Tibial artery (tissue), 4 donors: Measurements from ENCODE around the gene TEX50.
"Not testable (repeated sequence)": the region's sequence is repeated elsewhere in the genome, so short reads cannot be mapped to it uniquely, and the experiment has no call there.

Source experiments
- DNase-seq, 2 donors: peaks; one replicate each; pipeline ENCODE4 v3.0.0-alpha.2; 2019
- H3K27ac ChIP-seq, 2 donors: fragments of 200-600 bp; sonication (generic) in 1 of 2; 1 replicate in 1 of 2; 2 replicates in 1 of 2; pipeline ENCODE4 v1.5.1; 2018 to 2019; ENCODE audit warnings: mild to moderate bottlenecking in 1 of 2
- H3K27me3 ChIP-seq, 2 donors: fragments of 200-600 bp; sonication (generic) in 1 of 2; one replicate each; pipeline versions ENCODE4 v1.5.1 to v1.6.0; 2016 to 2019
- H3K36me3 ChIP-seq, 3 donors: fragments of 200-600 bp; sonication (generic) in 2 of 3; one replicate each; pipeline ENCODE4 v1.5.1; 2016 to 2019; ENCODE audit warnings: mild to moderate bottlenecking in 2 of 3
- H3K4me1 ChIP-seq, 4 donors: fragments of 200-600 bp; sonication (generic) in 2 of 4; 1 replicate in 3 of 4; 2 replicates in 1 of 4; pipeline ENCODE4 v1.5.1; 2016 to 2019
- H3K4me3 ChIP-seq, 2 donors: fragments of 200-600 bp; sonication (generic) in 1 of 2; 1 replicate in 1 of 2; 2 replicates in 1 of 2; pipeline ENCODE4 v1.5.1; 2018 to 2019; ENCODE audit warnings: mild to moderate bottlenecking in 2 of 2
- H3K9me3 ChIP-seq, 3 donors: fragments of 200-600 bp; sonication (generic) in 1 of 3; one replicate each; pipeline ENCODE4 v1.5.1; 2016 to 2019
- intact Hi-C: fragments of 100-400 bp; cut with DNase I; formaldehyde crosslinking; loops from one replicate; pipeline ENCODE4 v1.15.0; 2023; ENCODE audit warnings: low total_unique reads
- TF ChIP-seq, protein P1 (sequence below), 2 experiments: fragments of 200-600 bp in 1 of 2; fragments of 450-650 bp in 1 of 2; IDR thresholded peaks; one replicate each; pipeline ENCODE4 v1.5.1; 2017 to 2019; ENCODE audit warnings: antibody characterized with exemption in 2 of 2, mild to moderate bottlenecking in 1 of 2, moderate library complexity in 1 of 2

The TEX50 gene

DNA sequence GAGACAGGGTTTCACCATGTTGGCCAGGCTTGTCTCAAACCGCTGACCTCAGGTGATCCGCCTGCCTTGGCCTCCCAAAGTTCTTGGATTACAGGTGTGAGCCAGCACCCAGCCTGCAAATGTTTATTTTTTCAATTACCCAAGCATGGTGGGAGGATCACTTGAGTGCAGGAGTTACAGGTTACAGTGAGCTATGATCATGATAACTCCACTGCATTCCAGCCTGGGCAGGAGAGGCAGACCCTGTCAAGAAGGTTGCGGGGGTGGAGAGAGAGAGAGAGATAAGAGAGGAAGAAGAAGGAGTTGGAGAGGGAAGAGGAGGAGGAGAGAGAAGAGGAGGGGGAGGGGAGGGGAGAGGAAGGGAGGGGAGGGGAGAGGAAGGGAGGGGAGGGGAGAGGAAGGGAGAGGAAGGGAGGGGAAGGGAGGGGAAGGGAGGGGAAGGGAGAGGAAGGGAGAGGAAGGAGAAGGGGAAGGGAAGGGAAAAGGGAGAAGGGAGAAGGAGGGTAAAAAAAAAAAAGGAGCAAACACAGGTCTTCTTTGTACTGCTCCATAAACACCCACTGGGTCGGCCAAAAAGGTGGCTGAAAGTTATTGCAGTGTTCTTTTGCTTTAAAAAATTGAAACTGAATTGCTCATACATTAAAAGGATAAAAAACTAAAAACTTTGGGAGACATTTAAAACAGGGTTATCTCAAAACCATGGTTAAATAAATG, 26.5 kb upstream of the TEX50 start:
- H3K27ac ChIP-seq: no peak overlapping the region
- H3K4me3 ChIP-seq: no peak overlapping the region
- no peaks in the 10 kb centered on the region for H3K27me3 ChIP-seq
- no peaks in the 10 kb centered on the region for H3K4me1 ChIP-seq
- TF ChIP-seq, protein P1, sequence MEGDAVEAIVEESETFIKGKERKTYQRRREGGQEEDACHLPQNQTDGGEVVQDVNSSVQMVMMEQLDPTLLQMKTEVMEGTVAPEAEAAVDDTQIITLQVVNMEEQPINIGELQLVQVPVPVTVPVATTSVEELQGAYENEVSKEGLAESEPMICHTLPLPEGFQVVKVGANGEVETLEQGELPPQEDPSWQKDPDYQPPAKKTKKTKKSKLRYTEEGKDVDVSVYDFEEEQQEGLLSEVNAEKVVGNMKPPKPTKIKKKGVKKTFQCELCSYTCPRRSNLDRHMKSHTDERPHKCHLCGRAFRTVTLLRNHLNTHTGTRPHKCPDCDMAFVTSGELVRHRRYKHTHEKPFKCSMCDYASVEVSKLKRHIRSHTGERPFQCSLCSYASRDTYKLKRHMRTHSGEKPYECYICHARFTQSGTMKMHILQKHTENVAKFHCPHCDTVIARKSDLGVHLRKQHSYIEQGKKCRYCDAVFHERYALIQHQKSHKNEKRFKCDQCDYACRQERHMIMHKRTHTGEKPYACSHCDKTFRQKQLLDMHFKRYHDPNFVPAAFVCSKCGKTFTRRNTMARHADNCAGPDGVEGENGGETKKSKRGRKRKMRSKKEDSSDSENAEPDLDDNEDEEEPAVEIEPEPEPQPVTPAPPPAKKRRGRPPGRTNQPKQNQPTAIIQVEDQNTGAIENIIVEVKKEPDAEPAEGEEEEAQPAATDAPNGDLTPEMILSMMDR (IDR thresholded peaks at IDR 0.05): no peak
- H3K9me3 ChIP-seq: no peaks in the 10 kb centered on the region
- intact Hi-C loops: no loop called here
- no peaks in the 10 kb centered on the region for H3K36me3 ChIP-seq
- DNase-seq: no peak

DNA sequence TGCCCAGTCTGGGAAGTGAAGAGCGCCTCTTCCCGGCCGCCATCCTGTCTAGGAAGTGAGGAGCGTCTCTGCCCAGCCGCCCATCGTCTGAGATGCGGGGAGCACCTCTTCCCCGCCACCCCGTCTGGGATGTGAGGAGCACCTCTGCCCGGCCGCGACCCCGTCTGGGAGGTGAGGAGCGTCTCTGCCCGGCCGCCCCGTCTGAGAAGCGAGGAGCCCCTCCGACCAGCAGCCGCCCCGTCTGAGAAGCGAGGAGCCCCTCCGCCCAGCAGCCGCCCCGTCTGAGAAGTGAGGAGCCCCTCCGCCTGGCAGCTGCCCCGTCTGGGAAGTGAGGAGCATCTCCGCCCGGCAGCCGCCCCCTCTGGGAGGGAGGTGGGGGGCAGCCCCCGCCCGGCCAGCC, 22.1 kb upstream of the TEX50 start:
- H3K4me1 ChIP-seq, H3K9me3 ChIP-seq, intact Hi-C loops, H3K27me3 ChIP-seq, H3K27ac ChIP-seq, H3K4me3 ChIP-seq, DNase-seq, H3K36me3 ChIP-seq: not testable (repeated sequence)

DNA sequence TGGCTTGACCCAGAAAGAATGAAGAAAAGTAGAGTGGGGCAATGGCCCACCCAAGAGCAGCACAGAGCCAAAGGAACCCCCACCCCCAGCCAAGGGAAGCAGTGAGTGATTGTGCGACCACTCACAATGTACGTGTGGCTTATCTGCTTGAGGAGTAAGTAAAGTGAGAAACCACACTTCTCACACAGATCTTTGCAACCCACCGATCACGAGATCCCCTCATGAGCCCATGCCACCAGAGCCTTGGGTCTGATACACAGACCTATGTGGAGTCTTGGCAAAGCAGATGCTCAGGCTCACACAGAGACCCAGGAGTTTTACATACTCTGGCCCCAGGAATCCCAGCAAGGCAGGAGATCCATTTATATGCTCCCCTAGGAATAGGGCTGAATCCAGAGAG, 18.3 kb upstream of the TEX50 start:
- H3K4me1 ChIP-seq: no peaks in the 10 kb centered on the region
- intact Hi-C loops: no loop called here
- DNase-seq: no peak
- no peaks in the 10 kb centered on the region for H3K36me3 ChIP-seq
- no peaks in the 10 kb centered on the region for H3K27me3 ChIP-seq
- TF ChIP-seq, protein P1 (IDR thresholded peaks at IDR 0.05): no peak
- H3K27ac ChIP-seq: no peak overlapping the region
- no peak overlapping the region for H3K4me3 ChIP-seq
- peaks cover 2 to 19% (median 19%) of the 10 kb centered on the region in 3 donors for H3K9me3 ChIP-seq

- Histone ChIP-seq H3K36me3 (no peaks in the 10 kb centered on the region), H3K27ac (no peak overlapping the region), H3K4me3 (no peak overlapping the region), H3K9me3 (no peaks in the 10 kb centered on the region), H3K4me1 (no peaks in the 10 kb centered on the region), H3K27me3 (no peaks in the 10 kb centered on the region)
- no peak for DNase-seq
- TF ChIP-seq, protein P1 (IDR thresholded peaks at IDR 0.05): no peak
- intact Hi-C loops: no loop called here
These were observed 7.9 kb upstream of the TEX50 start for GRCh38 chr1:173627269-173627668.

GRCh38 chr1:173628888-173629287, 6.2 kb upstream of the TEX50 start:
- Histone ChIP-seq H3K27me3 (no peaks in the 10 kb centered on the region), H3K4me1 (no peaks in the 10 kb centered on the region), H3K4me3 (no peak overlapping the region), H3K27ac (no peak overlapping the region), H3K9me3 (no peaks in the 10 kb centered on the region), H3K36me3 (no peaks in the 10 kb centered on the region)
- DNase-seq: no peak
- TF ChIP-seq, protein P1 (IDR thresholded peaks at IDR 0.05): no peak
- intact Hi-C loops: no loop called here

DNA sequence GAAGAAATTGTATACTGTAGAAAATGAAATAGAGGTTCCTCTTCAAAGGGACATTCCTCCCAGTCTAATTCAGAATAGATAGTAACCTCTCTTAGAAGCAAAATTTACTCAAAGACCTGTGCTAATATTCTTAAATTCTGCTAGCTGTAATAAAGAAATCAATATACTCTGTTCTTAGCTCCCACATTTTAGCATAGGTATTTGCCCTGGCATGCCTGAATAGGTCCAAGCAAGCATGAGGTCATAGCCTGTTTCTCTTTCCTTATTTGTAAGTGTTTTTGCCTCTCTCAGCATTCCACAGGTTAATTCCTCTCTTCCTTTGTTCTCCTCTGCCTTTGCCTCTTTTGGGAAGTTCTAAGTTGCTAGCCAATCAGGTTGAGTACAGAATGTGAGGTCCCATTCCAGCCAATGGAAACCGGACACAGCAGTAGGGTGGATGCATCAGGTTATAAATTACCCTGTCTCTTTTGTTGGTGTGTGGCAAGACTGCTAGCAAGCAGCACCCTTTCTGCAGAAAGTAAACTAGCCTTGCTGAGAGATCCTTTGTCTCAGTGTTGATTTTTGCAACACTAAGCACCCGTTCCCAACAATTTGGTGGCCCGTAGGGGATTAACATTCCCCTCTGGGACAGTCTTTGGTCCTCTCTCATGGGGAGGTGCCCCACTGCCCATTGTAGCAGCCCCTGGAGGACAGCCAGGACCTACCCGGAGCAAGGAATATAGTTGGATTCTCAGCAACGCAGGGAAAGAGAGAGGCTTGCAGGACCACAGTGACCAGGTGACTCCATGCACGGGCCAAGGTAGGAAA, 2.3 kb downstream of the TEX50 start:
- H3K4me3 ChIP-seq, intact Hi-C loops, H3K27ac ChIP-seq, H3K36me3 ChIP-seq, H3K27me3 ChIP-seq, DNase-seq, H3K9me3 ChIP-seq, H3K4me1 ChIP-seq: not testable (repeated sequence)
